NK-92 (cell line): ENCODE results near the gene GIGYF1.
"Not testable (repeated sequence)": the region's sequence is repeated elsewhere in the genome, so short reads cannot be mapped to it uniquely, and the experiment has no call there.

Experiments used
- DNase-seq: peaks from one replicate; lab custom pipeline; 2025; ENCODE audit not compliant: unreplicated experiment; lab: John Stamatoyannopoulos, UW

GIGYF1 gene

DNA sequence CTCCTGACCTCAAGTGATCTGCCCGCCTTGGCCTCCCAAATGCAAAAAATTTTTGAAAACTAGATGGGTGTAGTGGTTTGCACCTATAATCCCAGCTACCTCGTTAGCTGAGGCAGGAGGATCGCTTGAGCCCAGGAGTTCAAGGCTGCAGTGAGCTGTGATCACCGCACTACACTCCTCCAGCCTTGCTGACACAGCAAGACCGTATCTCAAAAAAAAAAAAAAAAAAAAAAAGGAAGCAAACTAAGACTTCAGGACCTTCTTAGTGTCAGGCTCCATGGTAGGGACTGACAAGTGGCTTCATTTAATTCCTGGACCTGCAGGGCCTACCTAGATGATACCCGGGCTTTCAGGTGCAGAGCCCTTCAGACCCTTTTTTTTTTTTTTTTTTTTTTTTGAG is 14.3 kb upstream of the GIGYF1 start:
- no peak for DNase-seq

DNA sequence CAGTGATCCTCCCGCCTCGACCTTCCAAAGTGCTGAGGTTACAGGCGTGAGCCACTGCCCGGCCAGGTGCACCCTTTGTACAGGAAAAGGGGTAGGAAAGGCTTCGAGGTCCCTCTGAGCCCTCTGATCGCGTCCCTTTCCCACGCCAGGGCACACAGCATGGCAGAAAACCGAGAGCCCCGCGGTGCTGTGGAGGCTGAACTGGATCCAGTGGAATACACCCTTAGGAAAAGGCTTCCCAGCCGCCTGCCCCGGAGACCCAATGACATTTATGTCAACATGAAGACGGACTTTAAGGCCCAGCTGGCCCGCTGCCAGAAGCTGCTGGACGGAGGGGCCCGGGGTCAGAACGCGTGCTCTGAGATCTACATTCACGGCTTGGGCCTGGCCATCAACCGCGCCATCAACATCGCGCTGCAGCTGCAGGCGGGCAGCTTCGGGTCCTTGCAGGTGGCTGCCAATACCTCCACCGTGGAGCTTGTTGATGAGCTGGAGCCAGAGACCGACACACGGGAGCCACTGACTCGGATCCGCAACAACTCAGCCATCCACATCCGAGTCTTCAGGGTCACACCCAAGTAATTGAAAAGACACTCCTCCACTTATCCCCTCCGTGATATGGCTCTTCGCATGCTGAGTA is 12.7 kb upstream of the GIGYF1 start:
- DNase-seq = no peak

DNA sequence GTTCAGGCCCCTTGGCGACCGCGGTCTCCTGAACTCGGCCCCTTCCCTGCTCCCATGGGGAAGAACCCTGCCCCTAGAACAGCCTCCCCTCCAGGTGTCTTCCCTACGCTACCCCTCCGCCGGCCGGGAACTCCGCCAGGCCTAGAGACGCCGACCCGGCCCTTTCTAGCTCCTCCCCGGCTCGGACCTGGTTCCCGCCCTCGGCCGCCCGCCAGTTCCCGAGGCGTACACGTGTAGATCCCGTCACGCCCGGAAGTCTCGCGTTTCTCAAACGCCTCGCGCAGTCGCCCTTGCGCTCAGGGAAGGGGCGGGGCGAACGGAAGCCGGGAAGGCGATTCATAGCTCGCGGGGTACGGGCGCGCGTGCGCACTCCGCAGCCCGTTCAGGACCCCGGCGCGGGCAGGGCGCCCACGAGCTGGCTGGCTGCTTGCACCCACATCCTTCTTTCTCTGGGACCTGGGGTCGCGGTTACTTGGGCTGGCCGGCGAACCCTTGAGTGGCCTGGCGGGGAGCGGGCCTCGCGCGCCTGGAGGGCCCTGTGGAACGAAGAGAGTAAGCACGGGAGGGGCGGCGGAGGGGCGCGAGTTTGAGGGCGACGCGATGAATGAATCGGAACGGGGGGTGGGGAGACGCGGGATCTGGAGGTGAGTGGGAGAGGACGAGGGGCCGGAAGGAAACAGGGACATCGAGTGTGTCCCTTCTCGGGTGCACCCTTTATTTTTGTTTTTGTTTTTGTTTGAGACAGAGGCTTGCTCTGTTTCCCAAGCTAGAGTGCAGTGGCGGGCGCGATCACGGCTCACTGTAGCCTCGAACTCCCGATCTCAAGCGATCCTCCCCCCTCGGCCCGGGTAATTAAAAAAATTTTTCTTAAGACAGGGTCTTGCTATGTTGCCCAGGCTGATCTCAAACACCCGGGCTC is 12.0 kb upstream of the GIGYF1 start, which contains the start of gene POP7:
Gene POP7 (plus strand): TSS at position 369 of the 919 bp plus-strand sequence. CDS start 710 bp downstream, outside the sequence.
- peak; percentile 84 for DNase-seq

DNA sequence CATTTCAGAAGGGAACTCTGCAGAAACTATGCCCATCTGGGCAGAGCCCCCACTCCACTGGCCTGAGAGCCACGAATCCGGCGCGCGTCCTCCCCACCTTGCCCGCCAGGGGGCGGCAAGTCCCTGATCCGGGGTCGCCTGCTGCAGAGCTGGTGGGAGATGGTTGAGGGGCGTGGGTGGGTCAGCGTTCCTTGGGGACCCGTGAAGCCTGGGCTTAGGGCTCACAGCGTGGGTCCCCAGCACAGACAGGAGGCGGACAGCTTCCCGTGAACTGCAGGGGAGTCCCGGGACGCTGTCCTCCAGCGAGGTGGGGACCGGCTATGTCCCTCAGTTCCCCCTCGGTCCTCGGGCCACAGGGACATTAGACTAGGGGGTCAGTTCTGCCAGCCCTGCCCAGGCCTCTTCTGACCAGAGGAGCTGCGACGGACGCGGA is 11.3 kb upstream of the GIGYF1 start:
- DNase-seq = no peak

DNA sequence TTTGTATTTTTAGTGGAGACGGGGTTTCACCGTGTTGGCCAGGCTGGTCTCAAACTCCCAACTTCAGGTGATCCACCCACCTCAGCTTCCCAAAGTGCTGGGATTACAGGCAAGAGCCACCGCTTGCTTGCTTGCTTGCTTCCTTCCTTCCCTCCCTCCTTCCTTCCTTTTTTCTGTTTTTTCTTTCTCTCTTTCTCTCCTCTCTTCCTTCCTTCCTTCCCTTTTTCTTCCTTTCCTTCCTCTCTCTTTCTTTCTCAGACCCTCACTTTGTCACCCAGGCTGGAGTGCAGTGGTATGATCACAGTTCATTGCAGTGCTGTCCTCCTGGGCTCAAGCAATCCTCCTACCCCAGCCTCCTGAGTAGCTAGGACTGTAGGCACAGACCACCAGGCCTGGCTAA is 7.0 kb upstream of the GIGYF1 start:
- not testable (repeated sequence) for DNase-seq

DNA sequence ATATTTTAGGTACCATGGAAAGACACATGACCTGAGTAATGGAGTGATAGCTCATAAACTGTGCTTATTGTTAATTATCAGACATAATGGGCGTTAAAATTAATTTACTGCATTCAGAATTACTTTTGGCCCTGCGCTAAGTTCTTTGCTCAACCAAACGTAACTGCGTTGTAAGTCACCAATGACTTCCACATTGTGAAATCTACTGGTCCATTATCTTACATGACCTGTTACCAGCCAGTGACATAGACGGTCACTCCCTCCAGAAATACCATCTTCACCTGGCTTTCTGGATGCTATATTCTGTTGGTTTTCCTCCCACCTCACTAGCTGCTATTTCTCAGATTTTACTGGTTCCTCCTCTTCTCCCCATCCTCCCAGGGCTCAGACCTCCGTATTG is 5.0 kb upstream of the GIGYF1 start:
- DNase-seq = no peak

- no peak for DNase-seq
Observed at GRCh38 chr7:100696123-100696521, 2.1 kb upstream of the GIGYF1 start.

DNA sequence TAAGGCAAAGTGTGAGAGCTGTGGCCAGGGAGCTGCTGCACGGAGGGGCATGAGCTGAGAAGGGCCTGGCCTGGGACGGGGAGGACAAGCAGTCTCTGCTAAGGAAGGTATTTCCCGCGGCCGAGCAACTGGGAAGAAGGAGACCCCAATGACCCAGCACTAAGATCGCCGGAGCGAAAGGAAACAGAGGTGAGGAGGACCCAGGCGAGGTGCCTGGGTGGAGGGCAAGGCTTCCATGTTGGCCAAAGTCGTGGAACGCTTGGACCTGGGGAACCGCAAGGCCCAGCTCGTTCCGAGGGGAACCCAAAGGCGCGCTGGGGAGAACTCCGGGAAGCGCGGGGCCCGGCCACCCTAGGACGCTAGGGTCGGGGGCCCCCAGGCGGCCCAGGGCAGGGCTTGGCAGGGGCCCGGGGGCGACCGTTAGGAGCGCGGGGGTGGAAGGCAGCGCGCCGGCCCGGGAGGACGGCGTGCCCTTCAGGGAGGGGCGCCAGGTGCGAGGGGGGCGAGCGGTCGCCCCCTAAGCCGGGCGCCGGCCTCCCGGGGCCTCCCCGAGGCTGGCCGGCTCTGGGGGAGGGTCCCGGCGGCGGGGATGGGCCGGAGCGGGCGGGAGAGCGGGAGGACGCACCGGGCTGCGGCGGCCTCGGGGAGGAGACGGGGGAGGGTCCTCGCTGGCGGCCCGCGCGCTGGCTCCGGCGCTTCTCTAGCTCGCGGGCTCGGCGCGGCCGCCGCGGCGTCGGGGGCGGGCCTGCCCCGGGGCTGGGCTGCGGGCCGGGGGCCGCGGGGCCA is 545 bp downstream of the GIGYF1 start:
- DNase-seq = no peak

- DNase-seq = no peak
Observed at GRCh38 chr7:100692578-100692961, 1.5 kb downstream of the GIGYF1 start.

DNA sequence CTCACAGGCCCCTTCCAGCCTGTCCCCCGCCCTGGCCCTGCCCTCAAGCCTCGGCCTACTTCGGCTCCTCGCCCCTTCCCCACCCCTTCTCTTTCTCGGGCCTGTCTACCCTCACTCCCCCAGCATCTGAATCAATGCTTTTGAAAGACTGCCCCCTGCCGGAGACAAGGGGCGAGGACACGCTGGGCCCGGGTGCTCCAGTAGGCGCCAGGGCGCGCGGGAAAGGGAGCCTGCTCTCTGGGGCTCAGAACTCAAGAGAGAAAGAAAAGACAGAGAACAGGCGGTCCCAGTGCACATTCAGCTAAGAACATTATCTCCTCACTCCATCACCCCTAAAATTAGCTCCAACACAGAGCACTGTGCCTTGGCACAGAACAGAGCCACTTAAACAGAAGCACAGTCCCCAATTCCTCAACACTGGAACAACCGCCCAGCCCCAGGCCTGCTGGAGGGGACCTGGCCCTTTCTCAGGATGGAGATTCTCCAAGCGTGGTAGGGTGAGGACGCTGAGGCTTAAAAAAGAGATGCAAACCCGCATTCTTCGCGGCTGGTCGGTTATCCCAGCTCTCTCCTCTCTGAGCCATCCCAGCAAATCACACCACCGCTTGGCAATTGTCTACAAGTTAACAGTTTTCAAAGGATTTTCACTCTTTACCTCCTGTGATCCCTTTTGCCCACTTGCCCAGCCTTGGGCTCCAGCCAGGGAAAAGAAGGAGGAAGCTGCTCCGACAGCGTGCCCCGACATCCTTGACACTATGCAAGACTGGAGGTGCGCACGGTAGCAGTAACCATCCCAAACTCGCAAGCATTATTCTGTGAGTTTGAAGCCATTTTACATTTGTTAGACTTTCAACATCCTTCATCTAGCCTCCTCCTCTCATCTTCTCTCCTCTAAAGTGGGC is 2.1 kb downstream of the GIGYF1 start:
- no peak for DNase-seq

DNA sequence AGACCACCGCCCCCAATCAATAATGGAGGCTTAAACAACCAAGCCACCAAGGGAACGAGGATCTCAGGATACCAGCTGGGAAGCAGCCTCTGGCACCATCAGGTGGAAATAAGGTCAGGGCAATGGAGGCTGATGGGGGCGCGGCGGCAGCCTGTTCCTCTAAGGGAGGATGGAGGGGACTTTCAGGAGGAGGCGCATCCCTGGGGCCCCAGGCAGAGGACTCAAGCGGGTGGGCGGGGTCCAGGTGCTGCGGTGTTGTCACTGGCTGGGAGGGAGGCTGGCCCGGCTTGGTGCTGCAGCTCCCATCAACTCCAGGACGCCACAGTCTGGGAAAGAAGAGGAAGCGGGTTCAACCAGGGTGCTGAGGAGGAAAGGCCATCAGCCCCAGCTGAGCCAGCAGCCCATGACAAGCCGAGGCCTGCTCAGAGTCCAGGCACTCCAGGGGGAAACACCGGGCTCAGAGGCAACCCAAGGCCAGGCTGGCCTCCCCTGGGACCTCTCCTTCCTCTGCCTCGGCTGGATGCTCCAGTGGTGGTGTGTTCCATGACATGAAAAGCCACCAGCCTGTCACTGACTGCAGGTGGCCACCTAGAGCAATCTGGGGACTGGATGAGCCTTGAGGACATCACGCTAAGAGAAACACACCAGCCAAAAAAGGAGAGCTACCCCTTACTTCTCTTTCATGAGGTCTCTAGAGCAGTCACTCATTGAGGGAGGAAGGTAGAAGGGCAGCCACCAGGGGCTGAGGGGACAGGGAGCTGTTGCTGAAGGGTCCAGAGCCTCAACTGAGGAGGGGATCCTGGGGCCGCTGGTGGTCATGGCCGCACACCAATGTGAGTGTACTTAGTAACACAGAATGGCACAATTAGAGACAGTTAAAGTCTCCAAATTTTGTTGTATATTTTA is 4.6 kb downstream of the GIGYF1 start:
- DNase-seq = no peak

- DNase-seq = no peak
Observed at GRCh38 chr7:100688326-100688860, 5.7 kb downstream of the GIGYF1 start.

GRCh38 chr7:100687751-100688300 is 6.2 kb downstream of the GIGYF1 start:
- DNase-seq = no peak

- DNase-seq = no peak
Observed at GRCh38 chr7:100687261-100687660, 6.8 kb downstream of the GIGYF1 start.

DNA sequence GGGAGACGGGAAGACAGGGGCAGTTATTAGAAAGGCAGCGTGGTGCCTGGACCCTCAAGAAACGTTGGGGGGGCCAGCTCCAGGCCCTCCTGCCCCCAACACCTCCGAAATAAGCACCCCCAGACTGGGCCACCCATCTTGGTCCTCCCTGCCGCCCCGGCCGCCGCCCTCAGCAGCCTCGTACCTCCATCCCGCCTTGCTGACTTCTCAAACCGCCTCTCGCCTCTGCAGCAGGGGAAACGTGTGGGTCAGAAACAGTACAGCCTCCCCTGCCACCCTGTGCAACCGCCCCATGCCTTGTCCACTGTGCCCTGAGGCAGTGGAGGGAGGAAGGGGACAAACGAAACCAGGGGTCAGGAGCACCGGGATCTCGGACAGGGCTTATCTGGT is 7.2 kb downstream of the GIGYF1 start:
- DNase-seq = no peak

DNA sequence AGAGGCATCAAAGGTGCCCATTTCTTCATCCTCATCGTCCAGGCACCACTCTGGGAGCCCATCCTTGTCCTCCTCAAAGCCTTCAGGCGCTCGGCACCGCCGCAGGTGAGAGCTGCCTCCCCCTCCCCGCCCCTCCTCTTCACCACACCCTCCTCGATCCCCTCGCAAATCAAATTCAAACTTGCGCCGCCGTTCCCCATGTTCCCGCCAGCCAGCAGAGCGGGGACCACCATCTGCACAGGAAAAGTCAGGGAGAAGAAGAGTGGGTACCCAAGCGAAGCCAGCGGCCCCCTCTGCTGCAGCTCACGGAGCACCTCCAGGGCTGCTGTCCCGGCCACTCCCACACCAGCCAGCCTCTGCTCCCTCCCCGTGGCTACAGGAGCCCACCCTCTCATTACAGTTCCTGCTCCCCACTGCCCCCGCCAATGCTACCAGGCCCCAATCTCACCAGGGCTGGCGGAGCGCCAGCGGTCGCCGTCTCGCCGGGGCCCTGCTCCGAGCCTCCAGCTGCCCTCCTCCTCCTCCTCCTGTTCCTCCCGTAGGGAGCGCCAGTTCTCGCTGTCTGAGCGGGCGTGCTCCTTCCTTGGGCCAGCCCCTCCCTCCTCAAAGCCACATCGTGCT is 7.7 kb downstream of the GIGYF1 start:
- DNase-seq = no peak

DNA sequence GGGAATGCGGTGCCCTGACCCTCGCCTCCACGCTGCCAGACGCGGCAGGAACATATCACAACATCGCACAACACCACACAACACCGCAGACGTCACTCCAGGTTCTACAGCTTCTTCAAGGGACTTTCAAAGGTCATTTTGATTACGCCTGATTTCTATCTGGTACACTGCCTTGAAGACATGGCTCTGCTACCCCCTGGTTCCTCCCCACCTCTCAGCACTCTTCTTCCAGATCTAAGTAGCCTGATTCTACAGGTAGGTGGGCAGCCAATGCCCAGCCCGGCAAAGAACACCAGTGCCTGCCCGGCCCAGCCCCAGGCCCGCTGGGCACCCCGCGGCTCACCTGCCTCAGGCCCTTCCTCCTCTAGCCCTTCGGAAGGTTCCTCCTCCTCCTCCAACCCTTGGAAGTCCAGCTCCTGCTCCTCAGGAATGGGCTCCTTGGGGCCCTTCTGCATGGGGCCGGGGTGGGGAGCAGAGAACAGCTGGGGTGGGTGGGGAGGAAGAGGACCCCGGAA is 8.4 kb downstream of the GIGYF1 start:
- no peak for DNase-seq

DNA sequence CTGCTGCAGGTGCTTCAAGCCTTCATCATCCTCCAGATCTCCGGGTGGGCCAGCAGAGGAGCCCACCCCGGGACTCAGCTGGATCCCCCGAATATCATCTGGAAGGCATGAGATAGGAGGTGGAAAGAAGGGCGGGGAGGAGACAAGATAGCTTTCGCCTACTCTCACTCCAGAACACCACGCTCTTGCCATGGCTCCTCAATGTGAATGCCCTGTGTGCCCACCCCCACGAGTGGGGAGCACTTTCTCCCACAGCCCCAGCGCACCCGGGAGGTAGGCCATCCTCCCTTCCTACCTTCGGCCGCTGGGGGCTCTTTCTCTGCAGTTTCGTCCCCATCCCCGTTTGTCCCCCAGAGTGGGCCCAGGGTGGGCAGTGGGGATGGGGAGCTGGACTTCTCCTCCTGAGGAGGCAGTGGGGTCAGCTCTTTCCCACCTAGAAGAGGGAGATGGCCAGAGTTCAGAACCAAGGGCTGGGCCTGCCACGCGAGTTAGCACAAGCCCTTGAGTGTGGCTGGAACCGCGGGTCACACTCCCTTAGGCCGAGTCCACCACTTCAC is 8.9 kb downstream of the GIGYF1 start:
- no peak for DNase-seq
